Left ventricle myocardium superior (tissue), 1 donor: ENCODE data around the gene PTPRZ1. TPM values are rescaled to one million over a fixed set of nuclear protein-coding genes. Genes with fewer than 3 reads are reported as not detected.

Experiments used
- ATAC-seq: fragments of 200-7000 bp; cut with Tn5 transposase; one replicate; pipeline ENCODE4 v1.9.1; 2020; ENCODE audit warnings: mild to moderate bottlenecking, moderate library complexity
- DNase-seq: peaks from one replicate; pipeline ENCODE4 v3.0.0-alpha.2; 2020
- intact Hi-C: fragments of 100-400 bp; cut with micrococcal nuclease; formaldehyde crosslinking; loops from one replicate; pipeline ENCODE4 v1.11.0; 2022
- total RNA-seq: library from RNA; stranded (reverse); fragmentation: NEBNext Ultra II Directional; extraction: Animal tissue kit (Norgen Biotek cat#: 25700); gene quantifications from one replicate; pipeline ENCODE4 v1.2.1, GENCODE V29; 2021
- donor health status: DM: no; HTN: yes; CAD: no; lungs with severe emphysema.

Gene PTPRZ1
- total RNA-seq, 1 donor from 2014 or later, result 0.72 TPM

DNA sequence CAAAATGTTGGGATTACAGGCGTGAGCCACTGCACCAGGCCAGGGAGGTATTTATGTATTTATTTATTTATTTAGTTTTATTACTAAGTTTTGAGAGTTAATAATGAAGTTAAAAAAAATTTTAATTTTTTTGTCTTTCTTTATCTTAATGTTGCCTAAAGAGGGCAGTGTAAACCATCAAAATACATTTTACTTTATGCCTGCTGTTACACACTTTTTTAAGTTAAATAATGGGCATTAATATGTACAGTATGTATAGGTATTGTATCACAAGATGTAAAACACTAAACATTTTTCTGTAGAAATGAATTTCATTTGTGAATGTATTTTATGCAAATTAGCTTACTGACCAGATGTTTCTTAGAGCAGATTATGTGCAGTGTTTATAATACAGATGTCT lies 141.7 kb downstream of the PTPRZ1 start:
- intact Hi-C loops, result no loop called here
- ATAC-seq, result no peak
- DNase-seq, result no peak

GRCh38 chr7:122018032-122018431 lies 145.1 kb downstream of the PTPRZ1 start:
- DNase-seq (no peak), ATAC-seq (no peak)
- intact Hi-C loops, result no loop called here

- intact Hi-C loops, result no loop called here
- ATAC-seq, result no peak
Measured at GRCh38 chr7:122027058-122027457, 154.1 kb downstream of the PTPRZ1 start.

GRCh38 chr7:122033641-122034040 lies 160.7 kb downstream of the PTPRZ1 start:
- DNase-seq (no peak), ATAC-seq (no peak)
- intact Hi-C loops, result no loop called here

More at GRCh38 chr7:122027058-122027457, 154.1 kb downstream of the PTPRZ1 start:
- no peak for DNase-seq

DNA sequence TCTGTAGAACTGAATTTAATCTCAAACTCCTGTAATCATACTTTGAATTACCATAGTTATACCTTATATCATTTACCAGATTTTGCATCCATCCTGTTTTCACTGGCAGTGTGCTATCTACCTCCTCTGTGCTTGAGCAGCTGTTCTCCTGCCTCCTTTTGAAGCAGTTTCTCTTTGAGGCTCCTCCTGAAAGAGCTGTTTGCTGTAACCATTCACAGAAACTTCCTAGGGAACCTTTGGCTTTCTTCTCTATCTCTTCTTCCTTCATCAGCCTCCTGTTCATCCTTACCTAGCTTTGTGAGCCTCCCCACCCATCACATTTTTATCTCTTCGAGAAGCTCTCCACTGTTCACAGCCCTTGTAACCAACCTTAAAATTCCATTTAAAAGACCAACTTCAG lies 162.9 kb downstream of the PTPRZ1 start:
- DNase-seq, result no peak
- intact Hi-C loops, result no loop called here
- ATAC-seq, result no peak

GRCh38 chr7:122038134-122038533 lies 165.2 kb downstream of the PTPRZ1 start:
- ATAC-seq (no peak), DNase-seq (no peak)
- intact Hi-C loops, result no loop called here

DNA sequence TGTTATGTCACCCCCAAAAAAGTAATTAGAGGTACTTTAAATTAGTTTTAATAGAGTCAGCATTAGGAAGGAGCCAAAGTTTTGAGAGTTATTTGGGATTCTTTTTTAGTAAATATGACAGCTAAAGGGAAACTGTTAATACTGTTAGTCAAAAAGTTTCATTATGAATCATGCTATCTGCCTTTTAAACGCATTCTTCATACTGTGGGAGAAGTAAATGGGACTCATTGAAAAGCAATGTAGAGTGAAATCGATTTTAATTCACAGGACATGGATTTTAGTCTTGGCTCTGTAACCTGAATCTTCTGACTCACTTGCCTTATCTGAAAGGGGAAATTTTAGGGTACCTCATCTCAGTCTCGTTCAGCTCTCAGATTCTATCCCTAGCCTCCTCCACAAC lies 165.9 kb downstream of the PTPRZ1 start:
- DNase-seq (no peak), ATAC-seq (no peak)

GRCh38 chr7:122040147-122040546 lies 167.2 kb downstream of the PTPRZ1 start:
- ATAC-seq (no peak), DNase-seq (no peak)
- intact Hi-C loops, result no loop called here

More for the DNA sequence above, 165.9 kb downstream of the PTPRZ1 start:
- intact Hi-C loops, result no loop called here

- intact Hi-C loops, result no loop called here
- DNase-seq (no peak), ATAC-seq (no peak)
Measured at GRCh38 chr7:122046402-122046801, 173.4 kb downstream of the PTPRZ1 start.

- ATAC-seq, result no peak
- DNase-seq, result no peak
- intact Hi-C loops, result no loop called here
Measured at GRCh38 chr7:122054393-122054792, 181.4 kb downstream of the PTPRZ1 start.

GRCh38 chr7:122055073-122055472 lies 182.1 kb downstream of the PTPRZ1 start:
- DNase-seq (no peak), ATAC-seq (no peak)
- intact Hi-C loops, result no loop called here

- intact Hi-C loops, result no loop called here
- ATAC-seq, result no peak
- DNase-seq, result no peak
Measured at GRCh38 chr7:122056977-122057376, 184.0 kb downstream of the PTPRZ1 start.

DNA sequence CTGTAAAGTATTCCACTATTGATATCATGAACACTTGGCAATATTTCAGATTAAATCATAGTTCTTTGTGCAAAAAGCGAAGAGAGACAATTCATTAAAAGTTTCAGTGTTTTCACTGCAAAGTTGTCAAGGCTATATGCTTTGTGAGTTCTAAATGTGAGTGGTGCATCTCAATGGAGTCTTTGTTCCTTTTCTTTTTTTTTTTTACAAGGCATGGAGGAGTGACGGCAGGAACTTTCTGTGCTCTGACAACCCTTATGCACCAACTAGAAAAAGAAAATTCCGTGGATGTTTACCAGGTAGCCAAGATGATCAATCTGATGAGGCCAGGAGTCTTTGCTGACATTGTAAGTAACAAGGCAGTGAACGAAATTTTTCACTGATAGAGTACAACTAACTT lies 186.6 kb downstream of the PTPRZ1 start:
- no peak for ATAC-seq
- no peak for DNase-seq
- intact Hi-C loops, result no loop called here

DNA sequence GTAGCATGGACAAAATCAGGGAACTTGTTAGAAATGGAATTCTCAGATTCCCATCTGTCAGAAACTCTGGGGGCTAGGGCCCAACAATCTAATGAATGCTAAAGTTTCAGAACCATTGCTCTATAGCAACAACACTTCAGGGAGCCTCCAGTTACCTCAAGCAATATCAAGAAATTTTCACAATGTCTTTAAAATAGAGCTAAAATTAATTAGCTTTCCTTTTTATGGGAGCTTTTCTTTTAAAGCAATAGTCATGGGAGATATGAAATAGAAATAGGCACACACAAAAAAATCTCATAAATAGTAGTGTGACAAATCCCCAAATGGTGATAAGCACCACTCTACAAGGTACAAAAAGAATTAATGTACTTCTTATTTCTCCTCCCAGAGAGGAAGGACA lies 190.2 kb downstream of the PTPRZ1 start:
- intact Hi-C loops, result no loop called here
- no peak for DNase-seq
- no peak for ATAC-seq

- no peak for ATAC-seq
- DNase-seq, result no peak
- intact Hi-C loops, result no loop called here
Measured at GRCh38 chr7:122064971-122065370, 192.0 kb downstream of the PTPRZ1 start.

DNA sequence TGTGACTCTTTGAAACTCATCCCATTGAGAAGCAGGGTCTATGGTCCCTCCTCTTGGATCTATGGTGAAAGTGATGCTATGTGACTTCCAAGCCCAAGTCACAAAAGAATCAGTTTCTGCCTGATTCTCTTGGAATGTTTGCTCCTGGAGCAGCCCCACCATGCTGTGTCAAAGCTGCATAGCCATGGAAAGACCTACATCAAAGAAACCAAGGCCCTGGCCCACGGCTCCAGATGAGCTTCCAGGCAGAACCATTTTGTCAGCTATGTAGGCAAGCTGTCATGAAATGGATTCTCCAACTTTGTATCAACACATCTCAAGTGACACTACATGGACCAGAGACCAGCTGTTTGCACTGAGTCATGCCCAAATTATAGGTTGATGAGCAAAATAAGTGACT lies 194.1 kb downstream of the PTPRZ1 start:
- ATAC-seq (no peak), DNase-seq (no peak)
- intact Hi-C loops, result no loop called here

DNA sequence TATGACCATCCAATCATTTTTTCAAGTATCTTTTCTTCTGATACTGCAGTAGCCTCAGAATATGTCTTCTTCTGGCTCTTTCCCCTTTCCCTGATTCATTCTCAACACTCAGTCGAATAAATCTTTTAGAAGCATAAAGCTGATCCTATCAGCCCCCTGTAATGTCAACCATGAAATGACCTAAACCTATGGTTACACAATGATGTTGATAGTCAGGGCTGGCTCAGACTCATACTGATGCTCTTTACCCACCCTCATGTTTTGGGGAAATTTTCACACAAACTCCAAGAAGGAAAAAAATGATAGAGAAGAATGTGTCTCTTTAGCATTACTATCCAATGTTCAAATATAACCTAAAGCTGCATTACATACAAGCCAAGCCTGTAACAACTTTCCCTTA lies 195.1 kb downstream of the PTPRZ1 start:
- ATAC-seq, result no peak
- intact Hi-C loops, result no loop called here

GRCh38 chr7:122068999-122069398 lies 196.0 kb downstream of the PTPRZ1 start:
- intact Hi-C loops, result no loop called here
- ATAC-seq (no peak), DNase-seq (no peak)

More for the DNA sequence above, 195.1 kb downstream of the PTPRZ1 start:
- no peak for DNase-seq

- intact Hi-C loops, result no loop called here
- ATAC-seq (no peak), DNase-seq (no peak)
Measured at GRCh38 chr7:122070062-122070461, 197.1 kb downstream of the PTPRZ1 start.

- no peak for DNase-seq
- no peak for ATAC-seq
- intact Hi-C loops, result no loop called here
Measured at GRCh38 chr7:122070834-122071233, 197.9 kb downstream of the PTPRZ1 start.

- DNase-seq, result no peak
- no peak for ATAC-seq
- intact Hi-C loops, result no loop called here
Measured at GRCh38 chr7:122072272-122072671, 199.3 kb downstream of the PTPRZ1 start.

GRCh38 chr7:122072924-122073599 lies 200.1 kb downstream of the PTPRZ1 start:
- no peak for ATAC-seq
- DNase-seq, result no peak
- intact Hi-C loops, result no loop called here
